Measurements from ENCODE around the gene FKBP4. TPM values are rescaled to one million over a fixed set of nuclear protein-coding genes. Genes with fewer than 3 reads are reported as not detected.
A peak's percentile ranks its signal among the peaks of the same experiment; 100 is the strongest.

FKBP4 gene
- total RNA-seq, 1 experiment from 2014 or later: 118 TPM

DNA sequence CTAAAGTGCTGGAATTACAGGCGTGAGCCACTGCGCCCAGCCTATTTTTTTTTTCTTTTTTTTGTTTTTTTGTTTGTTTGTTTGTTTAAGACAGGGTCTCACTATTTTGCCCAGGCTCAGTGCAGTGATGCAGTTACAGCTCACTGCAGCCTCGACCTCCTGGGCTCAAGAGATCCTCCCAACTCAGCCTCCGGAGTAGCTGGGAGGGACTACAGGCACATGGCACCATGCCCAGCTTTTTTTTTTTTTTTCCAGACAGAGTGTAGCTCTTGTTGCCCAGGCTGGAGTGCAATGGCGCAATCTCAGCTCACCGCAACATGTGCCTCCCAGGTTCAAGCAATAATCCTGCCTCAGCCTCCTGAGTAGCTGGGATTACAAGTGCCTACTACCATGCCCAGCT, 11.9 kb downstream of the FKBP4 start:
- Mint-ChIP-seq H3K4me1 (ENCODE audit: low read depth, unreplicated experiment) (peaks cover 4% of the 10 kb centered on the region), H3K27me3 (ENCODE audit: insufficient read depth, unreplicated experiment) (no peaks in the 10 kb centered on the region), H3K9me3 (ENCODE audit: unreplicated experiment) (no peaks in the 10 kb centered on the region), H3K36me3 (ENCODE audit: insufficient read depth, unreplicated experiment) (peaks cover 59% of the 10 kb centered on the region), H3K27ac (ENCODE audit: unreplicated experiment) (no peak overlapping the region), H3K4me3 (ENCODE audit: unreplicated experiment) (no peak overlapping the region)
- ChIA-PET CTCF (no interaction called here), POLR2A (no interaction called here)
- Histone ChIP-seq H3K9me3 (no peaks in the 10 kb centered on the region), H3K4me3 (ENCODE audit: low read depth, low read length) (no peak overlapping the region), H3K4me1 (peaks cover 2% of the 10 kb centered on the region; the same call in 1 of the 2 replicates), H3K27me3 (replicated peaks; ENCODE audit: control insufficient read depth, insufficient read depth, low read length) (no peaks in the 10 kb centered on the region), H3K36me3 (ENCODE audit: control insufficient read depth, insufficient read depth, low read length) (no peaks in the 10 kb centered on the region)
- intact Hi-C loops (cut with micrococcal nuclease; ENCODE audit: unreplicated experiment): no loop called here
- TF ChIP-seq, protein P1, sequence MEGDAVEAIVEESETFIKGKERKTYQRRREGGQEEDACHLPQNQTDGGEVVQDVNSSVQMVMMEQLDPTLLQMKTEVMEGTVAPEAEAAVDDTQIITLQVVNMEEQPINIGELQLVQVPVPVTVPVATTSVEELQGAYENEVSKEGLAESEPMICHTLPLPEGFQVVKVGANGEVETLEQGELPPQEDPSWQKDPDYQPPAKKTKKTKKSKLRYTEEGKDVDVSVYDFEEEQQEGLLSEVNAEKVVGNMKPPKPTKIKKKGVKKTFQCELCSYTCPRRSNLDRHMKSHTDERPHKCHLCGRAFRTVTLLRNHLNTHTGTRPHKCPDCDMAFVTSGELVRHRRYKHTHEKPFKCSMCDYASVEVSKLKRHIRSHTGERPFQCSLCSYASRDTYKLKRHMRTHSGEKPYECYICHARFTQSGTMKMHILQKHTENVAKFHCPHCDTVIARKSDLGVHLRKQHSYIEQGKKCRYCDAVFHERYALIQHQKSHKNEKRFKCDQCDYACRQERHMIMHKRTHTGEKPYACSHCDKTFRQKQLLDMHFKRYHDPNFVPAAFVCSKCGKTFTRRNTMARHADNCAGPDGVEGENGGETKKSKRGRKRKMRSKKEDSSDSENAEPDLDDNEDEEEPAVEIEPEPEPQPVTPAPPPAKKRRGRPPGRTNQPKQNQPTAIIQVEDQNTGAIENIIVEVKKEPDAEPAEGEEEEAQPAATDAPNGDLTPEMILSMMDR (IDR thresholded peaks at IDR 0.05; ENCODE audit: insufficient read depth in 1 of 2, low read depth in 1 of 2, low read length in 1 of 2, severe bottlenecking in 1 of 2, unreplicated experiment in 1 of 2): no peak
- DNase-seq: no peak
- BruUV-seq (replicated peaks): no TSS peak

DNA sequence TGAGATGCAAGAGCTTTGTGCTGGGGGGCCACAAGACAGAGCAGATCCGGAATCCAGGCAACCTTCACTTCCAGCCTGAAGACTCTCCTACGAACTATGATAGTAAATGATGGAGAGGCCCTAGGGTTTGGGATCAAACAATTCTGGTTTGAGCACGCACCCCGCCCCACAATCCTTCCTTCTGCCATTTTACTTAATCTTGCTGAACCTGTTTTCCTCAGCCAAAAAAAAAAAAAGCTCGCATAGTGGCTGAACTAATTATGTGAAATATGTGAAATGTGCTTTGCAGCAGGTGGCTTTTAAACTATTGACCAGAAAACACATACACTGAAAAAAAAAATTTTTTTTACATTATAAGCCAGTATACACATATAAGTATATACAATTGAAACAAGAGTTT, 17.0 kb downstream of the FKBP4 start:
- Mint-ChIP-seq H3K4me1 (ENCODE audit: low read depth, unreplicated experiment) (peaks cover 6% of the 10 kb centered on the region), H3K27me3 (ENCODE audit: insufficient read depth, unreplicated experiment) (no peaks in the 10 kb centered on the region), H3K36me3 (ENCODE audit: insufficient read depth, unreplicated experiment) (peaks cover 55% of the 10 kb centered on the region), H3K27ac (ENCODE audit: unreplicated experiment) (peak overlapping the region; percentile 96), H3K4me3 (ENCODE audit: unreplicated experiment) (peak overlapping the region; percentile 91), H3K9me3 (ENCODE audit: unreplicated experiment) (no peaks in the 10 kb centered on the region)
- ChIA-PET CTCF (interaction anchor here (2.0 kb wide), 1 partner anchor 16 kb away, joined by 11 read pairs; no protein-coding TSS in a partner anchor), POLR2A (no interaction called here)
- Histone ChIP-seq H3K9me3 (no peaks in the 10 kb centered on the region), H3K27me3 (replicated peaks; ENCODE audit: control insufficient read depth, insufficient read depth, low read length) (no peaks in the 10 kb centered on the region), H3K4me1 (peaks cover 8% of the 10 kb centered on the region; the same call in 1 of the 2 replicates), H3K36me3 (ENCODE audit: control insufficient read depth, insufficient read depth, low read length) (no peaks in the 10 kb centered on the region), H3K4me3 (ENCODE audit: low read depth, low read length) (peak overlapping the region; percentile 30; the same call in 1 of the 2 replicates)
- no TSS peak for BruUV-seq (replicated peaks)
- intact Hi-C loops (cut with micrococcal nuclease; ENCODE audit: unreplicated experiment): loop anchor here (1.0 to 2.0 kb wide), 4 partner anchors 16 to 146 kb away; partner anchors contain the start of genes FOXM1, RHNO1 and TULP3
- peak in 1 of 2 experiments; percentile 42 for DNase-seq
- TF ChIP-seq, protein P1 (IDR thresholded peaks at IDR 0.05; ENCODE audit: insufficient read depth in 1 of 2, low read depth in 1 of 2, low read length in 1 of 2, severe bottlenecking in 1 of 2, unreplicated experiment in 1 of 2): no peak

DNA sequence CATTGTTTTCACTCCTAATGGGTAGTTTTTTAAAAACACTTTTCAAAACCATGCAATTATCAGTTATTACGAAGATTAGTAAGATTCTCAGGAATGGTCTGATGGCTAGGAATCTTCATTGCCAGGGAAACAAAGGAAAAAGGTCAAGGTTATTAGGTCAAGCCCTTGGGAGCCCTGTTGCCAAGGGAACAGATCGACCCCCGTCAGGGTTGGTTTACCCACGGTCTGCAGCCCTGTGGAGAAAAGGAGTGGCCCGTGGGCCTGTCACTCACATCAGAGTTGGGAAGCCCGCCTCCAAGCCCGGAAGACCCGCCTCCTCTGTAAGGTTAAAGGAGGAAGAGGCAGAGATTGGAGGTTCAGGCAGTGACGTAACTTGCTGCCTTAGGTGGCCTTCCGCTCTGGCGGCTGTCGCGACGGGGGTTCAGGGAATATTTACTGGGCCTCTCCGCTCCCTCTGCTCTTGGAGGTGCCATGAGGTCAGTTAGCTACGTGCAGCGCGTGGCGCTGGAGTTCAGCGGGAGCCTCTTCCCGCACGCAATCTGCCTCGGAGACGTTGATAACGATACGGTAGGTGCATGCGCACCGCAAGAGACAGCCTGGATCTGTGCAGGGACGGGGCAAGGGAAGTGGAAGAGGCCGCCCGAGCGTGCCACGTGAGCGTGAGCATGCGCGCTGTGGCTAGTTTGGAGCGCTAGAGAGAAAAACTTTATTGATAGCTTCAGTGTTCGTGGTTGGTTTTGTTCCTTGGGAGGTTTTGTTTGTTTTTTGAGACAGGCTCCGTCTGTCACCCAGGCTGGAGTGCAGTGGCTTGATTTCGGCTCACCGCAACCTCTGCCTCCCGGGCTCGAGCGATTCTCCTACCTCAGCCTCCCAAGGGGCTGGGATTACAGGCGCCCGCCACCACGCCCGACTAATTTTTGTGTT, 17.8 kb downstream of the FKBP4 start, which contains the start of gene ITFG2:
Gene ITFG2 (plus strand): TSS at position 379 of the 924 bp plus-strand sequence. CDS start 93 bp downstream, at position 472.
- intact Hi-C loops (cut with micrococcal nuclease; ENCODE audit: unreplicated experiment): loop anchor here (1.0 to 2.0 kb wide), 5 partner anchors 16 to 146 kb away; partner anchors contain the start of genes FOXM1, RHNO1 and TULP3
- H3K4me1 Mint-ChIP-seq (ENCODE audit: low read depth, unreplicated experiment): peaks cover 6% of the 10 kb centered on the region

More for the DNA sequence above, 17.8 kb downstream of the FKBP4 start, which contains the start of gene ITFG2:
- ChIA-PET CTCF (interaction anchor here (0.6 to 2.0 kb wide), 8 partner anchors 16 to 132 kb away, joined by 3 to 11 read pairs (median 4); partner anchors contain the start of genes FOXM1 and RHNO1), POLR2A (interaction anchor here (0.6 to 1.5 kb wide), 4 partner anchors 16 to 88 kb away, joined by 3 to 10 read pairs (median 6); partner anchors contain the start of gene FKBP4)
- DNase-seq: peak; percentile 99 to 100
- Histone ChIP-seq H3K36me3 (ENCODE audit: control insufficient read depth, insufficient read depth, low read length) (no peaks in the 10 kb centered on the region), H3K9me3 (no peaks in the 10 kb centered on the region), H3K4me3 (ENCODE audit: low read depth, low read length) (peak within 1 kb of the TSS; percentile 76), H3K4me1 (peaks cover 8% of the 10 kb centered on the region; the same call in 1 of the 2 replicates), H3K27me3 (replicated peaks; ENCODE audit: control insufficient read depth, insufficient read depth, low read length) (no peaks in the 10 kb centered on the region)
- TSS peak; percentile 77 for BruUV-seq (replicated peaks)
- TF ChIP-seq, protein P1 (IDR thresholded peaks at IDR 0.05; ENCODE audit: insufficient read depth in 1 of 2, low read depth in 1 of 2, low read length in 1 of 2, severe bottlenecking in 1 of 2, unreplicated experiment in 1 of 2): no peak
- Mint-ChIP-seq H3K4me3 (ENCODE audit: unreplicated experiment) (peak within 1 kb of the TSS; percentile 91), H3K36me3 (ENCODE audit: insufficient read depth, unreplicated experiment) (peaks cover 56% of the 10 kb centered on the region), H3K9me3 (ENCODE audit: unreplicated experiment) (no peaks in the 10 kb centered on the region), H3K27ac (ENCODE audit: unreplicated experiment) (peak within 1 kb of the TSS; percentile 96), H3K27me3 (ENCODE audit: insufficient read depth, unreplicated experiment) (no peaks in the 10 kb centered on the region)
